T follicular helper cell (primary cell): ENCODE measurements around the gene LYPD5.
"Not testable (repeated sequence)": the region's sequence is repeated elsewhere in the genome, so short reads cannot be mapped to it uniquely, and the experiment has no call there.

Source experiments
- DNase-seq: peaks from one replicate; pipeline ENCODE4 v3.0.0-alpha.2; 2020; ENCODE audit warnings: low read depth

LYPD5 gene

GRCh38 chr19:43778651-43779050 lies 23.6 kb downstream of the LYPD5 start:
- no peak for DNase-seq

GRCh38 chr19:43777163-43777695 lies 25.0 kb downstream of the LYPD5 start:
- DNase-seq, result peak; percentile 49

GRCh38 chr19:43776286-43776685 lies 26.0 kb downstream of the LYPD5 start:
- DNase-seq, result no peak

- DNase-seq, result no peak
These were observed 26.9 kb downstream of the LYPD5 start for GRCh38 chr19:43775299-43775890.

- not testable (repeated sequence) for DNase-seq
These were observed 27.3 kb downstream of the LYPD5 start for GRCh38 chr19:43774940-43775258.

- DNase-seq, result no peak
These were observed 27.9 kb downstream of the LYPD5 start for GRCh38 chr19:43774103-43774939.

GRCh38 chr19:43773725-43774102 lies 28.5 kb downstream of the LYPD5 start:
- no peak for DNase-seq

- no peak for DNase-seq
These were observed 33.0 kb downstream of the LYPD5 start for GRCh38 chr19:43769256-43769655.

GRCh38 chr19:43768273-43769050 lies 33.8 kb downstream of the LYPD5 start:
- DNase-seq, result no peak

- no peak for DNase-seq
These were observed 34.4 kb downstream of the LYPD5 start for GRCh38 chr19:43767818-43768217.

- no peak for DNase-seq
These were observed 34.9 kb downstream of the LYPD5 start for GRCh38 chr19:43767316-43767715.

- DNase-seq, result no peak
These were observed 35.5 kb downstream of the LYPD5 start for GRCh38 chr19:43766755-43767043.

- DNase-seq, result peak; percentile 44
These were observed 37.0 kb downstream of the LYPD5 start for GRCh38 chr19:43765109-43765876.

GRCh38 chr19:43764684-43765083 lies 37.6 kb downstream of the LYPD5 start:
- not testable (repeated sequence) for DNase-seq

- no peak for DNase-seq
These were observed 38.7 kb downstream of the LYPD5 start for GRCh38 chr19:43763473-43763939.

GRCh38 chr19:43762814-43763213 lies 39.4 kb downstream of the LYPD5 start:
- no peak for DNase-seq

- DNase-seq, result no peak
These were observed 41.3 kb downstream of the LYPD5 start for GRCh38 chr19:43760941-43761340.

GRCh38 chr19:43759515-43759914 lies 42.7 kb downstream of the LYPD5 start:
- DNase-seq, result no peak

GRCh38 chr19:43755256-43755801 lies 46.9 kb downstream of the LYPD5 start:
- DNase-seq, result peak; percentile 69

GRCh38 chr19:43754503-43755255 lies 47.6 kb downstream of the LYPD5 start, which contains the start of gene SMG9:
Gene SMG9 (minus strand): TSS chr19:43754962. CDS start chr19:43750741, 4,221 bp downstream.
- DNase-seq, result peak; percentile 98

- no peak for DNase-seq
These were observed 48.1 kb downstream of the LYPD5 start for GRCh38 chr19:43754253-43754502.
